Transverse colon (tissue), 3 donors: Measurements from ENCODE around the gene GDF11.

ENCODE experiments used
- EP300 ChIP-seq: sonication (generic); formaldehyde crosslinking; IDR thresholded peaks from one replicate; pipeline ENCODE4 v1.6.1; 2017; ENCODE audit warnings: antibody characterized with exemption, low read depth
- POLR2A ChIP-seq: fragments of 450-650 bp; IDR thresholded peaks from one replicate; pipeline ENCODE4 v1.6.1; 2016; ENCODE audit warnings: antibody characterized with exemption, mild to moderate bottlenecking, moderate library complexity
- TF ChIP-seq, protein P1 (sequence below), 5 experiments: fragments of 200-600 bp in 3 of 5; fragments of 450-650 bp in 2 of 5; sonication (generic) in 3 of 5; IDR thresholded peaks; 1 replicate in 2 of 5; 2 replicates in 3 of 5; pipeline ENCODE4 v1.5.1; 2016 to 2017; ENCODE audit warnings: antibody characterized with exemption in 5 of 5, inconsistent platforms in 3 of 5, mild to moderate bottlenecking in 2 of 5, moderate library complexity in 1 of 5

GRCh38 chr12:55716582-55716957 lies 26.4 kb upstream of the GDF11 start:
- TF ChIP-seq, protein P1, sequence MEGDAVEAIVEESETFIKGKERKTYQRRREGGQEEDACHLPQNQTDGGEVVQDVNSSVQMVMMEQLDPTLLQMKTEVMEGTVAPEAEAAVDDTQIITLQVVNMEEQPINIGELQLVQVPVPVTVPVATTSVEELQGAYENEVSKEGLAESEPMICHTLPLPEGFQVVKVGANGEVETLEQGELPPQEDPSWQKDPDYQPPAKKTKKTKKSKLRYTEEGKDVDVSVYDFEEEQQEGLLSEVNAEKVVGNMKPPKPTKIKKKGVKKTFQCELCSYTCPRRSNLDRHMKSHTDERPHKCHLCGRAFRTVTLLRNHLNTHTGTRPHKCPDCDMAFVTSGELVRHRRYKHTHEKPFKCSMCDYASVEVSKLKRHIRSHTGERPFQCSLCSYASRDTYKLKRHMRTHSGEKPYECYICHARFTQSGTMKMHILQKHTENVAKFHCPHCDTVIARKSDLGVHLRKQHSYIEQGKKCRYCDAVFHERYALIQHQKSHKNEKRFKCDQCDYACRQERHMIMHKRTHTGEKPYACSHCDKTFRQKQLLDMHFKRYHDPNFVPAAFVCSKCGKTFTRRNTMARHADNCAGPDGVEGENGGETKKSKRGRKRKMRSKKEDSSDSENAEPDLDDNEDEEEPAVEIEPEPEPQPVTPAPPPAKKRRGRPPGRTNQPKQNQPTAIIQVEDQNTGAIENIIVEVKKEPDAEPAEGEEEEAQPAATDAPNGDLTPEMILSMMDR (IDR thresholded peaks at IDR 0.05), result no peak
- TF ChIP-seq POLR2A (no peak), EP300 (no peak)
